Activated CD4-positive, alpha-beta T cell treated with anti-CD3 and anti-CD28 coated beads for 36 hours (primary cell): ENCODE results near the gene PRCP. TPM values are rescaled to one million over a fixed set of nuclear protein-coding genes. Genes with fewer than 3 reads are reported as not detected.
"Not testable (repeated sequence)": the region's sequence is repeated elsewhere in the genome, so short reads cannot be mapped to it uniquely, and the experiment has no call there.

ENCODE experiments used
- ATAC-seq: fragments of 200-7000 bp; cut with Tn5 transposase; one replicate; pipeline ENCODE4 v1.10.0; 2021; ENCODE audit warnings: mild to moderate bottlenecking, moderate library complexity
- CTCF ChIA-PET: fragments of 350-600 bp; sonication (Branson Sonifier 250); formaldehyde crosslinking; loops from one replicate; lab custom pipeline; 2021; ENCODE audit warnings: antibody characterized with exemption; lab: Charles Lee
- POLR2A ChIA-PET: fragments of 350-600 bp; sonication (Branson Sonifier 250); formaldehyde crosslinking; loops from one replicate; lab custom pipeline; 2021; ENCODE audit warnings: antibody characterized with exemption, inconsistent platforms; lab: Charles Lee
- DNase-seq: peaks from one replicate; pipeline ENCODE4 v3.0.0-alpha.2; 2020
- H3K27ac Mint-ChIP-seq: one replicate; pipeline ENCODE4 v1.8.0; 2021; ENCODE audit warnings: mixed read lengths
- H3K27me3 Mint-ChIP-seq: one replicate; pipeline ENCODE4 v1.8.0; 2021; ENCODE audit warnings: mixed read lengths
- H3K36me3 Mint-ChIP-seq: one replicate; pipeline ENCODE4 v1.8.0; 2021; ENCODE audit warnings: low read depth, mixed read lengths
- H3K4me1 Mint-ChIP-seq: one replicate; pipeline ENCODE4 v1.8.0; 2021; ENCODE audit warnings: mixed read lengths
- H3K4me3 Mint-ChIP-seq: one replicate; pipeline ENCODE4 v1.8.0; 2021; ENCODE audit warnings: mild to moderate bottlenecking, moderate library complexity, mixed read lengths
- H3K9me3 Mint-ChIP-seq: one replicate; pipeline ENCODE4 v1.8.0; 2021; ENCODE audit warnings: low read depth, mixed read lengths
- intact Hi-C, 2 experiments: fragments of 100-400 bp; cut with DNase I in 1 of 2; cut with micrococcal nuclease in 1 of 2; formaldehyde crosslinking; loops; one replicate each; pipeline versions ENCODE4 v1.14.2 to v1.15.1; 2022 to 2024; cut with DNase I, micrococcal nuclease
- total RNA-seq, 2 experiments: library from RNA; stranded (reverse); gene quantifications; one replicate each; pipeline ENCODE4 v1.2.3, GENCODE V29; 2021

The PRCP gene
- total RNA-seq, 2 experiments from 2014 or later: 18.2 to 23.4 TPM

GRCh38 chr11:82930734-82931133, 30.5 kb upstream of the PRCP start:
- DNase-seq (no peak), ATAC-seq (no peak)
- intact Hi-C loops: no loop called here
- H3K4me3 Mint-ChIP-seq: no peak overlapping the region
- H3K27ac Mint-ChIP-seq: no peak overlapping the region
- H3K27me3 Mint-ChIP-seq: no peaks in the 10 kb centered on the region
- H3K36me3 Mint-ChIP-seq: peaks cover 52% of the 10 kb centered on the region
- ChIA-PET CTCF (interaction anchor here (0.6 to 2.0 kb wide), 4 partner anchors 26 to 196 kb away, joined by 3 to 11 read pairs (median 4); no protein-coding TSS in a partner anchor), POLR2A (no interaction called here)
- H3K4me1 Mint-ChIP-seq: peaks cover 26% of the 10 kb centered on the region
- no peaks in the 10 kb centered on the region for H3K9me3 Mint-ChIP-seq

- H3K27ac Mint-ChIP-seq: no peak overlapping the region
- ATAC-seq (no peak), DNase-seq (no peak)
- H3K4me3 Mint-ChIP-seq: no peak overlapping the region
- no peaks in the 10 kb centered on the region for H3K9me3 Mint-ChIP-seq
- peaks cover 51% of the 10 kb centered on the region for H3K36me3 Mint-ChIP-seq
- ChIA-PET CTCF (interaction anchor here (0.6 to 2.0 kb wide), 5 partner anchors 62 to 320 kb away, joined by 3 to 11 read pairs (median 4); no protein-coding TSS in a partner anchor), POLR2A (no interaction called here)
- intact Hi-C loops: no loop called here
- peaks cover 26% of the 10 kb centered on the region for H3K4me1 Mint-ChIP-seq
- H3K27me3 Mint-ChIP-seq: no peaks in the 10 kb centered on the region
These were observed 30.0 kb upstream of the PRCP start for GRCh38 chr11:82930229-82930628.

- Mint-ChIP-seq H3K4me1 (peaks cover 26% of the 10 kb centered on the region), H3K27ac (no peak overlapping the region), H3K4me3 (no peak overlapping the region), H3K36me3 (peaks cover 48% of the 10 kb centered on the region), H3K27me3 (no peaks in the 10 kb centered on the region), H3K9me3 (no peaks in the 10 kb centered on the region)
- ATAC-seq: no peak
- intact Hi-C loops: loop anchor here in 1 of 2 experiments (10.0 kb wide), 1 partner anchor 64 kb away; no protein-coding TSS in a partner anchor
- ChIA-PET POLR2A (no interaction called here), CTCF (interaction anchor here (0.7 kb wide), 1 partner anchor 34 kb away, joined by 3 read pairs; no protein-coding TSS in a partner anchor)
- no peak for DNase-seq
These were observed 28.9 kb upstream of the PRCP start for GRCh38 chr11:82929121-82929520.

GRCh38 chr11:82927264-82927880, 27.1 kb upstream of the PRCP start:
- Mint-ChIP-seq H3K4me3 (no peak overlapping the region), H3K27me3 (no peaks in the 10 kb centered on the region), H3K9me3 (no peaks in the 10 kb centered on the region), H3K36me3 (peaks cover 40% of the 10 kb centered on the region), H3K4me1 (peaks cover 21% of the 10 kb centered on the region), H3K27ac (no peak overlapping the region)
- CTCF ChIA-PET: interaction anchor here (0.5 to 2.7 kb wide), 20 partner anchors 11 to 1187 kb away, joined by 3 to 11 read pairs (median 3); partner anchors contain the start of gene DDIAS
- POLR2A ChIA-PET: no interaction called here
- peak; percentile 81 for ATAC-seq
- intact Hi-C loops: loop anchor here (1.0 to 10.0 kb wide), 6 partner anchors 20 to 209 kb away; partner anchors contain the start of gene RAB30 (in 1 of the 2)
- DNase-seq: peak; percentile 22

- no peak for ATAC-seq
- no peak for DNase-seq
- H3K27me3 Mint-ChIP-seq: no peaks in the 10 kb centered on the region
- ChIA-PET CTCF (interaction anchor here (0.6 to 3.4 kb wide), 13 partner anchors 8 to 1133 kb away, joined by 3 to 10 read pairs (median 4); partner anchors contain the start of gene DDIAS), POLR2A (interaction anchor here (0.6 kb wide), 3 partner anchors 18 to 297 kb away, joined by 3 read pairs; no protein-coding TSS in a partner anchor)
- intact Hi-C loops: loop anchor here in 1 of 2 experiments (5.0 to 10.0 kb wide), 2 partner anchors 38 to 60 kb away; no protein-coding TSS in a partner anchor
- H3K36me3 Mint-ChIP-seq: peaks cover 53% of the 10 kb centered on the region
- no peak overlapping the region for H3K4me3 Mint-ChIP-seq
- peaks cover 4% of the 10 kb centered on the region for H3K9me3 Mint-ChIP-seq
- H3K27ac Mint-ChIP-seq: no peak overlapping the region
- H3K4me1 Mint-ChIP-seq: peaks cover 36% of the 10 kb centered on the region
These were observed 24.4 kb upstream of the PRCP start for GRCh38 chr11:82924522-82925224.

GRCh38 chr11:82922396-82923173, 22.4 kb upstream of the PRCP start:
- intact Hi-C loops: loop anchor here in 1 of 2 experiments (5.0 to 10.0 kb wide), 2 partner anchors 40 to 58 kb away; no protein-coding TSS in a partner anchor
- H3K27me3 Mint-ChIP-seq, ATAC-seq, H3K9me3 Mint-ChIP-seq, H3K27ac Mint-ChIP-seq, H3K4me3 Mint-ChIP-seq, POLR2A ChIA-PET, DNase-seq, CTCF ChIA-PET: not testable (repeated sequence)
- peaks cover 46% of the 10 kb centered on the region for H3K4me1 Mint-ChIP-seq
- peaks cover 64% of the 10 kb centered on the region for H3K36me3 Mint-ChIP-seq

GRCh38 chr11:82920227-82920626, 20.0 kb upstream of the PRCP start:
- Mint-ChIP-seq H3K36me3 (peaks cover 81% of the 10 kb centered on the region), H3K27ac (peak overlapping the region; percentile 78), H3K4me1 (peaks cover 41% of the 10 kb centered on the region), H3K4me3 (peak overlapping the region; percentile 41)
- intact Hi-C loops: loop anchor here (1.0 to 10.0 kb wide), 3 partner anchors 20 to 55 kb away; partner anchors contain the start of gene PRCP (in 1 of the 2)
- H3K9me3 Mint-ChIP-seq, DNase-seq, H3K27me3 Mint-ChIP-seq, ATAC-seq: not testable (repeated sequence)
- ChIA-PET CTCF (interaction anchor here (0.7 to 1.5 kb wide), 4 partner anchors 10 to 247 kb away, joined by 3 to 7 read pairs (median 4); no protein-coding TSS in a partner anchor), POLR2A (interaction anchor here (1.0 kb wide), 1 partner anchor 19 kb away, joined by 6 read pairs; the partner anchor contains the start of gene DDIAS)

GRCh38 chr11:82919786-82920185, 19.6 kb upstream of the PRCP start:
- ChIA-PET CTCF (interaction anchor here (0.6 to 1.4 kb wide), 4 partner anchors 9 to 330 kb away, joined by 3 to 4 read pairs (median 3); no protein-coding TSS in a partner anchor), POLR2A (interaction anchor here (1.0 kb wide), 1 partner anchor 18 kb away, joined by 6 read pairs; the partner anchor contains the start of gene DDIAS)
- H3K4me3 Mint-ChIP-seq: peak overlapping the region; percentile 41
- not testable (repeated sequence) for H3K27me3 Mint-ChIP-seq, ATAC-seq, DNase-seq, H3K9me3 Mint-ChIP-seq
- H3K36me3 Mint-ChIP-seq: peaks cover 83% of the 10 kb centered on the region
- intact Hi-C loops: loop anchor here (1.0 to 10.0 kb wide), 3 partner anchors 19 to 55 kb away; partner anchors contain the start of gene PRCP (in 1 of the 2)
- H3K4me1 Mint-ChIP-seq: peaks cover 41% of the 10 kb centered on the region
- H3K27ac Mint-ChIP-seq: peak overlapping the region; percentile 78

GRCh38 chr11:82909015-82909640, 8.9 kb upstream of the PRCP start:
- Mint-ChIP-seq H3K36me3 (peaks cover 28% of the 10 kb centered on the region), H3K4me1 (peaks cover 25% of the 10 kb centered on the region), H3K9me3 (peaks cover 7% of the 10 kb centered on the region), H3K27ac (no peak overlapping the region), H3K4me3 (no peak overlapping the region), H3K27me3 (no peaks in the 10 kb centered on the region)
- CTCF ChIA-PET: interaction anchor here (1.4 to 2.0 kb wide), 3 partner anchors 26 to 340 kb away, joined by 3 to 7 read pairs (median 3); partner anchors contain the start of gene PCF11
- ATAC-seq: no peak
- POLR2A ChIA-PET: interaction anchor here (0.6 kb wide), 1 partner anchor 312 kb away, joined by 3 read pairs; no protein-coding TSS in a partner anchor
- intact Hi-C loops: loop anchor here in 1 of 2 experiments (5.0 kb wide), 1 partner anchor 908 kb away; no protein-coding TSS in a partner anchor
- DNase-seq: no peak

GRCh38 chr11:82908311-82908710, 8.1 kb upstream of the PRCP start:
- H3K4me1 Mint-ChIP-seq: peaks cover 33% of the 10 kb centered on the region
- DNase-seq (no peak), ATAC-seq (no peak)
- intact Hi-C loops: loop anchor here in 1 of 2 experiments (5.0 kb wide), 1 partner anchor 909 kb away; no protein-coding TSS in a partner anchor
- POLR2A ChIA-PET: no interaction called here
- CTCF ChIA-PET: interaction anchor here (1.0 to 2.0 kb wide), 5 partner anchors 19 to 341 kb away, joined by 3 to 7 read pairs (median 3); partner anchors contain the start of gene PCF11
- H3K4me3 Mint-ChIP-seq: no peak overlapping the region
- no peaks in the 10 kb centered on the region for H3K27me3 Mint-ChIP-seq
- peaks cover 22% of the 10 kb centered on the region for H3K36me3 Mint-ChIP-seq
- peaks cover 7% of the 10 kb centered on the region for H3K9me3 Mint-ChIP-seq
- no peak overlapping the region for H3K27ac Mint-ChIP-seq
